Measurements from ENCODE around the gene OR2AG2. TPM values are rescaled to one million over a fixed set of nuclear protein-coding genes. Genes with fewer than 3 reads are reported as not detected.

Gene OR2AG2
- total and polyA plus RNA-seq, 7 donors = 0.06 to 0.41 (median 0.28) TPM; not detected in 4

- no peaks in the 10 kb centered on the region for H3K9me3 ChIP-seq
- TF ChIP-seq EP300 (IDR thresholded peaks at IDR 0.05) (no peak), CTCF (IDR thresholded peaks at IDR 0.05) (peak in 3 of 4 experiments; percentile 44 to 78 (median 65)), POLR2A (IDR thresholded peaks at IDR 0.05) (no peak), POLR2AphosphoS5 (IDR thresholded peaks at IDR 0.05) (no peak)
- no peak for DNase-seq
- WGBS, 2 donors = 3 to 16% methylated on average over 5 of the region's 5 CpGs
- intact Hi-C loops (cut with DNase I) = no loop called here
- no peaks in the 10 kb centered on the region for H3K27me3 ChIP-seq
- H3K27ac ChIP-seq = no peak overlapping the region
- no peak overlapping the region for H3K4me3 ChIP-seq
- H3K4me1 ChIP-seq = no peaks in the 10 kb centered on the region
- no peaks in the 10 kb centered on the region for H3K36me3 ChIP-seq
Measured at GRCh38 chr11:6755303-6755952, 16.3 kb downstream of the OR2AG2 start.

GRCh38 chr11:6747097-6747668, 24.6 kb downstream of the OR2AG2 start:
- Histone ChIP-seq H3K4me1 (no peaks in the 10 kb centered on the region), H3K36me3 (no peaks in the 10 kb centered on the region), H3K27me3 (no peaks in the 10 kb centered on the region), H3K27ac (no peak overlapping the region), H3K9me3 (no peaks in the 10 kb centered on the region), H3K4me3 (no peak overlapping the region)
- DNase-seq = no peak
- intact Hi-C loops (cut with DNase I) = no loop called here
- WGBS, 2 donors = 54 to 86% methylated on average over 3 of the region's 3 CpGs
- no peak for TF ChIP-seq CTCF (IDR thresholded peaks at IDR 0.05)
- no peak for TF ChIP-seq EP300 (IDR thresholded peaks at IDR 0.05)
- TF ChIP-seq POLR2A (IDR thresholded peaks at IDR 0.05) = no peak
- no peak for TF ChIP-seq POLR2AphosphoS5 (IDR thresholded peaks at IDR 0.05)

- Histone ChIP-seq H3K27me3 (no peaks in the 10 kb centered on the region), H3K36me3 (no peaks in the 10 kb centered on the region), H3K27ac (peak overlapping the region; percentile 28 to 60 (median 46)), H3K4me1 (no peaks in the 10 kb centered on the region), H3K4me3 (peak overlapping the region in 2 of 4 donors; percentile 18 to 30), H3K9me3 (no peaks in the 10 kb centered on the region)
- TF ChIP-seq CTCF (IDR thresholded peaks at IDR 0.05) (no peak), EP300 (IDR thresholded peaks at IDR 0.05) (no peak), POLR2A (IDR thresholded peaks at IDR 0.05) (no peak), POLR2AphosphoS5 (IDR thresholded peaks at IDR 0.05) (no peak)
- 49 to 74% methylated on average over 1 of the region's 1 CpG for WGBS, 2 donors
- DNase-seq = no peak
- intact Hi-C loops (cut with DNase I) = no loop called here
Measured at GRCh38 chr11:6746626-6747025, 25.1 kb downstream of the OR2AG2 start.

GRCh38 chr11:6746086-6746618, 25.6 kb downstream of the OR2AG2 start:
- peak overlapping the region; percentile 28 to 60 (median 46) for H3K27ac ChIP-seq
- no peaks in the 10 kb centered on the region for H3K9me3 ChIP-seq
- DNase-seq = no peak
- 25 to 63% methylated on average over 5 of the region's 5 CpGs for WGBS, 2 donors
- H3K27me3 ChIP-seq = no peaks in the 10 kb centered on the region
- intact Hi-C loops (cut with DNase I) = no loop called here
- H3K4me1 ChIP-seq = no peaks in the 10 kb centered on the region
- H3K36me3 ChIP-seq = no peaks in the 10 kb centered on the region
- peak overlapping the region in 3 of 4 donors; percentile 17 to 30 (median 18) for H3K4me3 ChIP-seq
- TF ChIP-seq POLR2A (IDR thresholded peaks at IDR 0.05) (no peak), CTCF (IDR thresholded peaks at IDR 0.05) (no peak), POLR2AphosphoS5 (IDR thresholded peaks at IDR 0.05) (peak in 1 of 4 donors; percentile 8), EP300 (IDR thresholded peaks at IDR 0.05) (no peak)

All from sigmoid colon (tissue), 7 donors.